Pancreas (tissue), 10 donors: ENCODE measurements around the gene PITPNC1. TPM values are rescaled to one million over a fixed set of nuclear protein-coding genes. Genes with fewer than 3 reads are reported as not detected.
"Not testable (repeated sequence)": the region's sequence is repeated elsewhere in the genome, so short reads cannot be mapped to it uniquely, and the experiment has no call there.

Experiments used
- ATAC-seq, 4 donors: fragments of 200-7000 bp; cut with Tn5 transposase; one replicate each; pipeline versions ENCODE4 v1.8.0 to v1.9.1; 2020; ENCODE audit warnings: mild to moderate bottlenecking in 4 of 4, moderate library complexity in 4 of 4
- DNase-seq, 6 donors: peaks; one replicate each; pipeline ENCODE4 v3.0.0-alpha.2; 2020
- FAIRE-seq: peaks from 2 replicates; lab custom pipeline; 2012; peaks lifted over from hg19 to GRCh38; lab: Jason Lieb, UNC
- H3K27ac ChIP-seq, 4 donors: fragments of 200-600 bp; sonication (generic); 1 replicate in 3 of 4; 2 replicates in 1 of 4; pipeline versions ENCODE4 v1.5.0 to v1.8.0; 2020
- H3K27me3 ChIP-seq, 4 donors: fragments of 200-600 bp; one replicate each; pipeline ENCODE4 v1.8.0; 2021
- H3K36me3 ChIP-seq, 3 donors: fragments of 200-600 bp; sonication (generic) in 1 of 3; one replicate each; pipeline versions ENCODE4 v1.5.0 to v1.8.0; 2020 to 2021
- H3K4me1 ChIP-seq, 3 donors: fragments of 200-600 bp; one replicate each; pipeline ENCODE4 v1.8.0; 2021
- H3K4me3 ChIP-seq, 4 donors: fragments of 200-600 bp; sonication (generic) in 2 of 4; one replicate each; pipeline versions ENCODE4 v1.5.0 to v1.8.0; 2020 to 2021
- H3K9me3 ChIP-seq, 4 donors: fragments of 200-600 bp; one replicate each; pipeline ENCODE4 v1.8.0; 2021
- CTCF ChIP-seq, 4 donors: fragments of 200-600 bp; sonication (generic) in 3 of 4; IDR thresholded peaks; one replicate each; pipeline versions ENCODE4 v1.5.0 to v1.8.0; 2021; ENCODE audit warnings: antibody characterized with exemption in 4 of 4
- WGBS, 2 donors: extraction: QIAGEN DNeasy Blood & Tissue Kit; methylation state at CpG; one replicate each; pipeline ENCODE4 v1.1.7; 2013; 5-methylcytosine and 5-hydroxymethylcytosine counted together
- intact Hi-C, 3 donors: fragments of 100-400 bp; cut with DNase I; formaldehyde crosslinking; loops; one replicate each; pipeline versions ENCODE4 v1.11.1 to v1.14.2; 2022
- polyA plus RNA-seq, 2 donors: library from polyadenylated mRNA; stranded (reverse); fragments of 200-250 nt; gene quantifications; one replicate each; pipeline ENCODE4 v1.2.3, GENCODE V29; 2013
- total RNA-seq, 6 donors: library from RNA; stranded (reverse); fragmentation: NEBNext Ultra II Directional in 4 of 6; extraction: Animal tissue kit (Norgen Biotek cat#: 25700) in 4 of 6; gene quantifications; one replicate each; pipeline versions ENCODE4 v1.2.1 to v1.2.4, GENCODE V29; 2021 to 2023
- donor health status: healthy with polysubstance abuse.
- donor health status: DM: no; HTN: no; CAD: no; lungs with moderate emphysema.
- donor health status: DM: no; HTN: no; CAD: no.
- donor health status: control.
- donor health status: control.
- donor health status: Bipolar disorder and iron deficiency.
- donor health status: DM: yes; HTN: yes; CAD: no.
- donor health status: DM: no; HTN: no; CAD: no.
- donor health status: DM: no; HTN: no; CAD: no.
- donor health status: DM: yes; HTN: yes; CAD: no.

The PITPNC1 gene
- total and polyA plus RNA-seq, 8 donors, result 9.5 to 28.8 (median 24.4) TPM

GRCh38 chr17:67415291-67415690 is 38.2 kb downstream of the PITPNC1 start:
- Histone ChIP-seq H3K36me3 (no peaks in the 10 kb centered on the region), H3K27ac (no peak overlapping the region), H3K9me3 (no peaks in the 10 kb centered on the region), H3K27me3 (no peaks in the 10 kb centered on the region), H3K4me3 (no peak overlapping the region), H3K4me1 (peaks cover 0 to 4% (median 0%) of the 10 kb centered on the region in 3 donors)
- TF ChIP-seq CTCF (IDR thresholded peaks at IDR 0.05), result no peak
- ATAC-seq, result no peak
- FAIRE-seq, result no peak
- DNase-seq, result no peak
- WGBS, 2 donors, result 81 to 83% methylated on average over 7 of the region's 7 CpGs
- intact Hi-C loops, result no loop called here

- Histone ChIP-seq H3K4me3 (no peak overlapping the region), H3K27ac (no peak overlapping the region), H3K9me3 (no peaks in the 10 kb centered on the region), H3K36me3 (no peaks in the 10 kb centered on the region), H3K27me3 (no peaks in the 10 kb centered on the region), H3K4me1 (peaks cover 4 to 25% (median 14%) of the 10 kb centered on the region in 3 donors)
- DNase-seq, result peak in 2 of 6 donors; percentile 48 to 50
- WGBS, 2 donors, result 71 to 81% methylated on average over 1 of the region's 1 CpG
- peak in 3 of 4 donors; percentile 32 to 67 (median 46) for ATAC-seq
- no peak for FAIRE-seq
- intact Hi-C loops, result no loop called here
- no peak for TF ChIP-seq CTCF (IDR thresholded peaks at IDR 0.05)
These were observed 40.4 kb downstream of the PITPNC1 start for GRCh38 chr17:67417507-67417906.

- no peaks in the 10 kb centered on the region for H3K36me3 ChIP-seq
- FAIRE-seq (no peak), DNase-seq (no peak), ATAC-seq (peak; percentile 36 to 66 (median 50))
- intact Hi-C loops, result no loop called here
- no peak for TF ChIP-seq CTCF (IDR thresholded peaks at IDR 0.05)
- no peaks in the 10 kb centered on the region for H3K9me3 ChIP-seq
- peaks cover 4 to 30% (median 14%) of the 10 kb centered on the region in 3 donors for H3K4me1 ChIP-seq
- H3K4me3 ChIP-seq, result no peak overlapping the region
- H3K27ac ChIP-seq, result peak overlapping the region in 2 of 4 donors; percentile 64 to 86
- 63 to 66% methylated on average over 5 of the region's 5 CpGs for WGBS, 2 donors
- H3K27me3 ChIP-seq, result no peaks in the 10 kb centered on the region
These were observed 43.9 kb downstream of the PITPNC1 start for GRCh38 chr17:67420994-67421393.

GRCh38 chr17:67421869-67422273 is 44.8 kb downstream of the PITPNC1 start:
- Histone ChIP-seq H3K4me1 (peaks cover 4 to 30% (median 14%) of the 10 kb centered on the region in 3 donors), H3K36me3 (no peaks in the 10 kb centered on the region), H3K9me3 (no peaks in the 10 kb centered on the region), H3K27me3 (no peaks in the 10 kb centered on the region), H3K4me3 (no peak overlapping the region), H3K27ac (peak overlapping the region; percentile 5 to 86 (median 62))
- TF ChIP-seq CTCF (IDR thresholded peaks at IDR 0.05), result no peak
- intact Hi-C loops, result no loop called here
- peak in 3 of 6 donors; percentile 52 to 79 (median 63) for DNase-seq
- ATAC-seq, result peak; percentile 89 to 91 (median 90)
- WGBS, 2 donors, result 46 to 48% methylated on average over 3 of the region's 3 CpGs
- FAIRE-seq, result peak; percentile 29

- WGBS, 2 donors, result 96 to 99% methylated on average over 4 of the region's 4 CpGs
- H3K4me3 ChIP-seq, intact Hi-C loops, H3K27me3 ChIP-seq, FAIRE-seq, H3K36me3 ChIP-seq, DNase-seq, H3K9me3 ChIP-seq: not testable (repeated sequence)
- Histone ChIP-seq H3K27ac (peak overlapping the region; percentile 5 to 86 (median 58)), H3K4me1 (peaks cover 4 to 30% (median 14%) of the 10 kb centered on the region in 3 donors)
- ATAC-seq, result peak; percentile 10 to 26 (median 16)
These were observed 45.2 kb downstream of the PITPNC1 start for GRCh38 chr17:67422296-67422695.
